ENCODE results near the gene TRANK1. TPM values are rescaled to one million over a fixed set of nuclear protein-coding genes. Genes with fewer than 3 reads are reported as not detected.

Gene TRANK1
- total RNA-seq, 1 donor from 2014 or later = 38.5 TPM

DNA sequence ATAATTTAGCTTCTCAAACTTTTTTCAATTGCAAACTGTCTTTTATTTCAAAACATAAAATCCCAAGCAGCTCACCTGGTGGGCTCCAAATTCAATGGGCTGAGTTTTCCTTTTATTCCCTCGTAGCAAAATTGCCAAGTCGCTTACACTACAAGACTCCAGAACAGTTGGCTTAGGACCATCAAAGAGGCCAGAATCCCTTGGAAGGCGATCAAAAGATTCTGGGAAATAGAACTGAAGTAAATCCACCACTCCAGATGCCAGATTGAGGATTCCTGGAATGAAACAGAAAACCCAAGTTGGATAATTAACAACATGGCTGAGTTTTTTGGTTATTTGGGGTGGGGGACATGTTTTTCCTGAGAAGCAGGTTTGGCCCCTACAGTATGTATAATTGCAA is 92.8 kb downstream of the TRANK1 start:
- no peak for DNase-seq
- H3K27ac ChIP-seq = no peak overlapping the region
- TF ChIP-seq, protein P1, sequence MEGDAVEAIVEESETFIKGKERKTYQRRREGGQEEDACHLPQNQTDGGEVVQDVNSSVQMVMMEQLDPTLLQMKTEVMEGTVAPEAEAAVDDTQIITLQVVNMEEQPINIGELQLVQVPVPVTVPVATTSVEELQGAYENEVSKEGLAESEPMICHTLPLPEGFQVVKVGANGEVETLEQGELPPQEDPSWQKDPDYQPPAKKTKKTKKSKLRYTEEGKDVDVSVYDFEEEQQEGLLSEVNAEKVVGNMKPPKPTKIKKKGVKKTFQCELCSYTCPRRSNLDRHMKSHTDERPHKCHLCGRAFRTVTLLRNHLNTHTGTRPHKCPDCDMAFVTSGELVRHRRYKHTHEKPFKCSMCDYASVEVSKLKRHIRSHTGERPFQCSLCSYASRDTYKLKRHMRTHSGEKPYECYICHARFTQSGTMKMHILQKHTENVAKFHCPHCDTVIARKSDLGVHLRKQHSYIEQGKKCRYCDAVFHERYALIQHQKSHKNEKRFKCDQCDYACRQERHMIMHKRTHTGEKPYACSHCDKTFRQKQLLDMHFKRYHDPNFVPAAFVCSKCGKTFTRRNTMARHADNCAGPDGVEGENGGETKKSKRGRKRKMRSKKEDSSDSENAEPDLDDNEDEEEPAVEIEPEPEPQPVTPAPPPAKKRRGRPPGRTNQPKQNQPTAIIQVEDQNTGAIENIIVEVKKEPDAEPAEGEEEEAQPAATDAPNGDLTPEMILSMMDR (IDR thresholded peaks at IDR 0.05) = no peak
- no peak overlapping the region for H3K4me3 ChIP-seq
- H3K4me1 ChIP-seq = no peaks in the 10 kb centered on the region
- no peaks in the 10 kb centered on the region for H3K9me3 ChIP-seq
- H3K27me3 ChIP-seq = no peaks in the 10 kb centered on the region
- H3K36me3 ChIP-seq = peaks cover 83% of the 10 kb centered on the region
- intact Hi-C loops (cut with DNase I) = loop anchor here (10.0 kb wide), 1 partner anchor 127 kb away; no protein-coding TSS in a partner anchor
- no peak for ATAC-seq

DNA sequence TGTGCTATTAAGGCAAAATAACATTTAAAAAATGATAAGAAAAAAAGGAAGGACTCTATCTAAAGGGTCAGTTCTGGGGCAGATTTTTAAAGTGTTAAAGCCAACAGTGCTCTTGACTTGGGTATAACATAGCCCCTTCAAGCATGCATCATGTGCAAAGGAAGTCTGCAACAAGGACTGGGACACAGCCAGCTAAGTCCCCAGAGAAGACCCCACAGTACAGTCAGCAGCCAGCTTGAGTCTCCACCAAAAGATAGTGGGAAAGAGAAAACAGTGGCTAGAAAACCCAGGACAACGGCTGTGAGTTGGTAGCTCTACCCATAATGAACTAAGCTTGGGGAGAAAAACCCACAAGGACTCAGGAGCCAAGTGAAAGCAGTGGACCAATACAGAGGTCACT is 94.1 kb downstream of the TRANK1 start:
- no peaks in the 10 kb centered on the region for H3K4me1 ChIP-seq
- TF ChIP-seq, protein P1 (IDR thresholded peaks at IDR 0.05) = no peak
- no peaks in the 10 kb centered on the region for H3K9me3 ChIP-seq
- H3K36me3 ChIP-seq = peaks cover 83% of the 10 kb centered on the region
- no peak overlapping the region for H3K27ac ChIP-seq
- intact Hi-C loops (cut with DNase I) = loop anchor here (10.0 kb wide), 1 partner anchor 126 kb away; no protein-coding TSS in a partner anchor
- H3K27me3 ChIP-seq = no peaks in the 10 kb centered on the region
- no peak for ATAC-seq
- DNase-seq = no peak
- H3K4me3 ChIP-seq = no peak overlapping the region

DNA sequence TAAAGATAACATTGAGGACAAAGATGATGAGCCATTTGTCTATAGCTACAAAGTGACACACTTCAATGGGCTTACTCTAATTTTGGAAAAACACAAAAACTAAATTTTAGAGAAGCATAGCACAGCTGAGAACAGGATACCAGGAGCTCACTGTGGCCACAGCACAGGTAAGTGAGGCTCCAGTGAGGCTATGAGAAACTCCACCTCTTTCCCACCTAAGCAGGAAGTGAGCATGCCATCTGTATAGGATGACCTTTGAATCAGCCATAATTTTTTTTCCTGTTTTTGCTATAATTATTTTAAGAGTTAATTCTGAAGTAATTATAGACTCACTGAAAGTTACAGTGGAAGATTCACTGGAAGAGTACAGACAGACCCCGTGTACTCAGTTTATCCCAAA is 98.4 kb downstream of the TRANK1 start:
- Histone ChIP-seq H3K4me3 (no peak overlapping the region), H3K4me1 (no peaks in the 10 kb centered on the region), H3K9me3 (peaks cover 5% of the 10 kb centered on the region), H3K27me3 (no peaks in the 10 kb centered on the region), H3K27ac (no peak overlapping the region), H3K36me3 (peaks cover 79% of the 10 kb centered on the region)
- intact Hi-C loops (cut with DNase I) = no loop called here
- TF ChIP-seq, protein P1 (IDR thresholded peaks at IDR 0.05) = no peak
- DNase-seq (no peak), ATAC-seq (no peak)

DNA sequence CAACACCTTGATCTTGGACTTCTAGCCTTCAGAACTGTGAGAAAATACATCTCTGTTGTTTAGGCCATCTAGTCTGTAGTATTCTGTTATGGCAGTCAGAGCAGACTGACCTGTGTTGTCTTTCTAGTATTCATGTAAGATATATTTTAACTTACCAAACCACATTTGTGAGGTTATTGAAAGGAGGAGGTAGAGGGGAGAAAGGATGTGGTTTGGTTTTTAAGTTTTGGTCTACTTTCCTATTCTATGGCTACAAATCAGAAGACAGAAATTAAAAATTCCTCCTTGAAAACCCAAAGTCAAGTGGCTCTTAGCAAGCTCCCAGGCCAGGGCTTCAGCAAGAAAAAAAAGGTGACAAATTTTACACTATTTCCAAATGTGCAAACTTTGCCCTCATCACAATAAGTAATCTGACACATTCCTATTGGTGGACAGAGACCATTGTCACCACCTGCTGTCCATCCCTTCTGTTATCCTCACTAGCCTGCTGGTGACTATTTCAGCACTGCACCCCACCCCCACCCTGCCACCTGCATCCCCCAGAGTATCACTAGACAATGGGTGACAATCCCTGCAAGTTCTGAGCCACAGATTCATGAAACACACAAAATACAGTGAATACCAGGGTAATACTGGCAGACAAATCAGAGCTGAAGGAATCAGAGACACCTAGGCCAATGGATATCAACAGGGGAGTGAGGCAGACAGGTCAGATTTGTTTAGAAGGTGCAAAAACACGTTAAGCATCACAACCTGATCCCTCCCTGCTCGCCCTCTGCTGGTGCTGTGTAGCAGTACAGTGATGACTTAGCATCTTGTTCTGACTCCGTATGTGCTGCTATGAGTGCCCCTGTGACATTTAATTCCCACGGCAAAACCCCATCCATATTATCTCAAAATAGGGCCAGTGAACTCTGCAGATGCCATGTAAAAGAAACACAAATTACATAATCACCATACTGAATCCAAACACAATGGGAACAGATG is 101.5 kb downstream of the TRANK1 start:
- no peaks in the 10 kb centered on the region for H3K27me3 ChIP-seq
- TF ChIP-seq, protein P1 (IDR thresholded peaks at IDR 0.05) = peak; percentile 37
- no peak for DNase-seq
- peaks cover 9% of the 10 kb centered on the region for H3K9me3 ChIP-seq
- H3K4me3 ChIP-seq = no peak overlapping the region
- intact Hi-C loops (cut with DNase I) = no loop called here
- no peak overlapping the region for H3K27ac ChIP-seq
- peak; percentile 67 for ATAC-seq
- H3K4me1 ChIP-seq = no peaks in the 10 kb centered on the region
- peaks cover 81% of the 10 kb centered on the region for H3K36me3 ChIP-seq

DNA sequence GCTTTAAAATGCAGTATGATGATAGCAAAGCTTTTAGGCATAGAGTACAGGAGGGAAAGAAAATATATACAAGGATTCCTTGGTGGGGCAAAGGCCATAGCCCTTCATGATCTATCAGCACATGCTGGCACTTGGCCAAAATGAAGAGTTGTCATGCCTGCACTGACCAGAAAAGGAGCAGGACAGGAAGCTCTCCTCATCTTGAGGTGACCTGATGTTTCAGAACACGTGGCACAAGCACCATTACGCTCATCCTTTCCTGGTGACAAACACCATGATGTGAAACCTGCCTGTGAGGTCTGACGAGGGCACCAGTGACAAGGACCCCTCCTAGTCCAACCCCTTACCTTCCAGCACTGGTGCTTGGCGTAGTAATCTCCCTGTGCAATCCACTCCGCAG is 102.6 kb downstream of the TRANK1 start:
- peaks cover 90% of the 10 kb centered on the region for H3K36me3 ChIP-seq
- H3K9me3 ChIP-seq = peaks cover 9% of the 10 kb centered on the region
- ATAC-seq (no peak), DNase-seq (no peak)
- no peak overlapping the region for H3K4me3 ChIP-seq
- intact Hi-C loops (cut with DNase I) = no loop called here
- H3K27ac ChIP-seq = no peak overlapping the region
- TF ChIP-seq, protein P1 (IDR thresholded peaks at IDR 0.05) = no peak
- no peaks in the 10 kb centered on the region for H3K4me1 ChIP-seq
- H3K27me3 ChIP-seq = no peaks in the 10 kb centered on the region
